CD4-positive, alpha-beta T cell treated with Interleukin-15 for 1 hour (primary cell): ENCODE results near the gene HOXD1.

Source experiments
- DNase-seq: peaks from one replicate; pipeline ENCODE4 v3.0.0-alpha.2; 2020

HOXD1 gene

GRCh38 chr2:176188774-176189680, 559 bp downstream of the HOXD1 start:
- DNase-seq = no peak

- DNase-seq = no peak
Measured at GRCh38 chr2:176189681-176190641, 1.5 kb downstream of the HOXD1 start.

- DNase-seq = no peak
Measured at GRCh38 chr2:176192351-176192750, 3.9 kb downstream of the HOXD1 start.

- no peak for DNase-seq
Measured at GRCh38 chr2:176193048-176193447, 4.6 kb downstream of the HOXD1 start.

- DNase-seq = no peak
Measured at GRCh38 chr2:176199902-176200301, 11.4 kb downstream of the HOXD1 start.

- no peak for DNase-seq
Measured at GRCh38 chr2:176200971-176201370, 12.5 kb downstream of the HOXD1 start.

GRCh38 chr2:176202491-176202890, 14.0 kb downstream of the HOXD1 start:
- no peak for DNase-seq

GRCh38 chr2:176205126-176205525, 16.7 kb downstream of the HOXD1 start:
- no peak for DNase-seq

GRCh38 chr2:176206136-176206535, 17.7 kb downstream of the HOXD1 start:
- no peak for DNase-seq

GRCh38 chr2:176206682-176207081, 18.2 kb downstream of the HOXD1 start:
- no peak for DNase-seq

- DNase-seq = no peak
Measured at GRCh38 chr2:176211110-176211509, 22.6 kb downstream of the HOXD1 start.

- no peak for DNase-seq
Measured at GRCh38 chr2:176212276-176212675, 23.8 kb downstream of the HOXD1 start.

- DNase-seq = no peak
Measured at GRCh38 chr2:176213406-176213805, 24.9 kb downstream of the HOXD1 start.

- DNase-seq = no peak
Measured at GRCh38 chr2:176227874-176228273, 39.4 kb downstream of the HOXD1 start.

GRCh38 chr2:176234156-176234555, 45.7 kb downstream of the HOXD1 start:
- no peak for DNase-seq

GRCh38 chr2:176234940-176235339, 46.5 kb downstream of the HOXD1 start:
- DNase-seq = no peak

GRCh38 chr2:176237456-176237855, 49.0 kb downstream of the HOXD1 start:
- no peak for DNase-seq

GRCh38 chr2:176239031-176239430, 50.6 kb downstream of the HOXD1 start:
- no peak for DNase-seq

- DNase-seq = no peak
Measured at GRCh38 chr2:176240301-176240700, 51.8 kb downstream of the HOXD1 start.
